B cell (primary cell): Measurements from ENCODE around the gene NR2E3. TPM values are rescaled to one million over a fixed set of nuclear protein-coding genes. Genes with fewer than 3 reads are reported as not detected.

Source experiments
- ATAC-seq: fragments of 200-7000 bp; cut with Tn5 transposase; one replicate; pipeline ENCODE4 v1.10.0; 2021; ENCODE audit warnings: low read depth, mild to moderate bottlenecking, moderate number of reproducible peaks, moderate library complexity
- CTCF ChIA-PET: fragments of 350-600 bp; sonication (Branson Sonifier 250); formaldehyde crosslinking; loops from one replicate; lab custom pipeline; 2021; ENCODE audit warnings: antibody characterized with exemption, inconsistent platforms; lab: Charles Lee
- POLR2A ChIA-PET: fragments of 350-600 bp; sonication (Branson Sonifier 250); formaldehyde crosslinking; loops from one replicate; lab custom pipeline; 2021; ENCODE audit warnings: antibody characterized with exemption; lab: Charles Lee
- DNase-seq: peaks from one replicate; pipeline ENCODE4 v3.0.0; 2013
- H2AFZ ChIP-seq: 2 replicates; pipeline ENCODE4 v1.6.1; 2012; ENCODE audit warnings: mild to moderate bottlenecking, low read depth, low read length; ENCODE audit not compliant: insufficient read depth, poor library complexity, severe bottlenecking
- H3K27ac ChIP-seq, 2 donors: 1 replicate in 1 of 2; 2 replicates in 1 of 2; pipeline ENCODE4 v1.5.1; 2012 to 2013; ENCODE audit warnings: low read length in 2 of 2, mild to moderate bottlenecking in 2 of 2, moderate library complexity in 1 of 2
- H3K27me3 ChIP-seq, 4 experiments: fragments of 200-600 bp in 1 of 4; sonication (generic) in 1 of 4; replicated peaks in 1 of 4; 1 replicate in 2 of 4; 2 replicates in 2 of 4; pipeline versions ENCODE4 v1.6.1 to v1.7.0; 2013 to 2016; ENCODE audit warnings: low read length in 3 of 4, mild to moderate bottlenecking in 2 of 4, mixed read lengths in 1 of 4, moderate library complexity in 1 of 4; ENCODE audit not compliant: insufficient read depth in 4 of 4, control insufficient read depth in 3 of 4; ENCODE audit errors: control extremely low read depth in 1 of 4
- H3K36me3 ChIP-seq, 2 experiments: replicated peaks in 1 of 2; 1 replicate in 1 of 2; 2 replicates in 1 of 2; pipeline versions ENCODE4 v1.6.1 to v1.7.1; 2013; ENCODE audit warnings: low read length in 1 of 2; ENCODE audit not compliant: insufficient read depth in 2 of 2, control insufficient read depth in 1 of 2; ENCODE audit errors: control extremely low read depth in 1 of 2, extremely low read depth in 1 of 2
- H3K4me1 ChIP-seq, 2 donors: fragments of 200-600 bp in 1 of 2; sonication (generic) in 1 of 2; 1 replicate in 1 of 2; 2 replicates in 1 of 2; pipeline versions ENCODE4 v1.5.1 to v1.6.1; 2013 to 2017; ENCODE audit warnings: low read length in 2 of 2; ENCODE audit not compliant: control insufficient read depth in 2 of 2, insufficient read depth in 2 of 2
- H3K4me2 ChIP-seq: replicated peaks from 2 replicates; pipeline ENCODE3; 2012; ENCODE audit warnings: mild to moderate bottlenecking, low read depth, low read length; ENCODE audit not compliant: poor library complexity, severe bottlenecking
- H3K4me3 ChIP-seq, 5 experiments: fragments of 200-600 bp in 1 of 5; sonication (generic) in 1 of 5; 1 replicate in 3 of 5; 2 replicates in 2 of 5; pipeline versions ENCODE4 v1.5.1 to v1.7.0; 2011 to 2016; ENCODE audit warnings: low read length in 4 of 5, mild to moderate bottlenecking in 4 of 5, low read depth in 2 of 5, control low read depth in 1 of 5, moderate library complexity in 1 of 5; ENCODE audit not compliant: insufficient read depth in 1 of 5; ENCODE audit errors: control extremely low read depth in 1 of 5, extremely low read depth in 1 of 5
- H3K79me2 ChIP-seq: fragments of 200-600 bp; sonication (generic); one replicate; pipeline ENCODE4 v1.6.0; 2016; ENCODE audit warnings: low read length; ENCODE audit not compliant: control insufficient read depth, insufficient read depth
- H3K9ac ChIP-seq: fragments of 200-600 bp; sonication (generic); 2 replicates; pipeline ENCODE4 v1.6.1; 2017; ENCODE audit warnings: mild to moderate bottlenecking, low read length, moderate library complexity
- H3K9me3 ChIP-seq, 3 donors: one replicate each; pipeline versions ENCODE4 v1.6.1 to v1.7.1; 2013; ENCODE audit warnings: low read length in 2 of 3; ENCODE audit not compliant: control insufficient read depth in 2 of 3, insufficient read depth in 1 of 3; ENCODE audit errors: control extremely low read depth in 1 of 3
- H4K20me1 ChIP-seq: 2 replicates; pipeline ENCODE4 v1.6.0; 2012; ENCODE audit warnings: mild to moderate bottlenecking, low read length; ENCODE audit not compliant: insufficient read depth, control insufficient read depth, poor library complexity, severe bottlenecking
- H3K27ac Mint-ChIP-seq: one replicate; pipeline ENCODE4 v1.8.0; 2021; ENCODE audit warnings: mixed read lengths
- H3K27me3 Mint-ChIP-seq: one replicate; pipeline ENCODE4 v1.8.0; 2021; ENCODE audit warnings: mixed read lengths
- H3K4me1 Mint-ChIP-seq: one replicate; pipeline ENCODE4 v1.8.0; 2021; ENCODE audit warnings: mixed read lengths
- H3K4me3 Mint-ChIP-seq: one replicate; pipeline ENCODE4 v1.8.0; 2021; ENCODE audit warnings: mixed read lengths
- H3K9me3 Mint-ChIP-seq: one replicate; pipeline ENCODE4 v1.8.0; 2022; ENCODE audit warnings: mixed read lengths; ENCODE audit not compliant: insufficient read depth
- CTCF ChIP-seq: fragments of 200-600 bp; IDR thresholded peaks from one replicate; pipeline ENCODE4 v1.8.0; 2022; ENCODE audit warnings: antibody characterized with exemption, mild to moderate bottlenecking
- EZH2 ChIP-seq: IDR thresholded peaks from 2 replicates; pipeline ENCODE4 v1.6.1; 2012; ENCODE audit warnings: borderline replicate concordance, low read depth, mild to moderate bottlenecking, moderate library complexity, low read length; ENCODE audit not compliant: insufficient read depth, poor library complexity, severe bottlenecking
- WGBS: methylation state at CpG from one replicate; pipeline ENCODE4 v1.1.5; 2013; ENCODE audit warnings: missing lambda C conversion rate; ENCODE audit not compliant: insufficient coverage; 5-methylcytosine and 5-hydroxymethylcytosine counted together
- intact Hi-C: fragments of 100-400 bp; cut with micrococcal nuclease; formaldehyde crosslinking; loops from one replicate; pipeline ENCODE4 v1.10.0; 2022
- polyA plus RNA-seq: library from polyadenylated mRNA; depleted of rRNA; stranded (reverse); fragments of >200 nt; gene quantifications from 2 replicates; pipeline ENCODE4 v1.2.3, GENCODE V29; 2012
- total RNA-seq, 2 donors: library from RNA; stranded (reverse); fragments of 120-200 nt in 1 of 2; gene quantifications; 1 replicate in 1 of 2; 2 replicates in 1 of 2; pipeline versions ENCODE4 v1.2.3 to v1.2.4, GENCODE V29; 2013 to 2022

NR2E3 gene
- total and polyA plus RNA-seq, 2 donors (not counting 1 experiment from before 2014, with no cell fraction given): not detected

GRCh38 chr15:71785996-71786395, 24.4 kb upstream of the NR2E3 start:
- CTCF ChIA-PET: no interaction called here
- H3K27ac ChIP-seq: no peak overlapping the region
- DNase-seq (no peak), ATAC-seq (no peak)
- no peaks in the 10 kb centered on the region for H3K36me3 ChIP-seq
- H4K20me1 ChIP-seq: no peaks in the 10 kb centered on the region
- no peaks in the 10 kb centered on the region for H3K4me1 Mint-ChIP-seq
- peaks cover 25% of the 10 kb centered on the region for H3K27me3 Mint-ChIP-seq
- H3K27me3 ChIP-seq: no peaks in the 10 kb centered on the region
- H3K4me3 ChIP-seq: no peak overlapping the region
- POLR2A ChIA-PET: no interaction called here
- 71% methylated on average over 1 of the region's 2 CpGs for WGBS
- intact Hi-C loops: no loop called here
- no peaks in the 10 kb centered on the region for H3K79me2 ChIP-seq
- H3K9me3 ChIP-seq: no peaks in the 10 kb centered on the region
- no peak overlapping the region for H3K9ac ChIP-seq
- no peaks in the 10 kb centered on the region for H3K9me3 Mint-ChIP-seq
- TF ChIP-seq EZH2 (no peak), CTCF (no peak)
- H2AFZ ChIP-seq: no peak overlapping the region
- no peak overlapping the region for H3K4me3 Mint-ChIP-seq
- H3K4me1 ChIP-seq: no peaks in the 10 kb centered on the region
- H3K4me2 ChIP-seq: no peak overlapping the region
- H3K27ac Mint-ChIP-seq: no peak overlapping the region

- H3K9me3 Mint-ChIP-seq: no peaks in the 10 kb centered on the region
These were observed 23.7 kb upstream of the NR2E3 start for GRCh38 chr15:71786673-71787072.

More at GRCh38 chr15:71786673-71787072, 23.7 kb upstream of the NR2E3 start:
- DNase-seq: no peak
- WGBS: 82% methylated on average over 7 of the region's 7 CpGs
- no peaks in the 10 kb centered on the region for H3K79me2 ChIP-seq
- no peak for ATAC-seq
- H3K27me3 ChIP-seq: no peaks in the 10 kb centered on the region
- no peaks in the 10 kb centered on the region for H3K9me3 ChIP-seq
- H3K36me3 ChIP-seq: no peaks in the 10 kb centered on the region
- ChIA-PET POLR2A (no interaction called here), CTCF (interaction anchor here (2.5 kb wide), 1 partner anchor 14 kb away, joined by 5 read pairs; no protein-coding TSS in a partner anchor)
- no peaks in the 10 kb centered on the region for H4K20me1 ChIP-seq
- no peak overlapping the region for H3K27ac ChIP-seq
- Mint-ChIP-seq H3K4me1 (no peaks in the 10 kb centered on the region), H3K27me3 (peaks cover 18% of the 10 kb centered on the region), H3K27ac (no peak overlapping the region), H3K4me3 (no peak overlapping the region)
- H2AFZ ChIP-seq: no peak overlapping the region
- H3K4me1 ChIP-seq: no peaks in the 10 kb centered on the region
- H3K4me2 ChIP-seq: no peak overlapping the region
- H3K9ac ChIP-seq: no peak overlapping the region
- no peak overlapping the region for H3K4me3 ChIP-seq
- TF ChIP-seq CTCF: no peak
- no peak for TF ChIP-seq EZH2
- intact Hi-C loops: no loop called here
